ENCODE data around the gene PCARE. TPM values are rescaled to one million over a fixed set of nuclear protein-coding genes. Genes with fewer than 3 reads are reported as not detected.

The PCARE gene
- total and polyA plus RNA-seq, 7 donors: 0.02 to 1.0 (median 0.39) TPM

DNA sequence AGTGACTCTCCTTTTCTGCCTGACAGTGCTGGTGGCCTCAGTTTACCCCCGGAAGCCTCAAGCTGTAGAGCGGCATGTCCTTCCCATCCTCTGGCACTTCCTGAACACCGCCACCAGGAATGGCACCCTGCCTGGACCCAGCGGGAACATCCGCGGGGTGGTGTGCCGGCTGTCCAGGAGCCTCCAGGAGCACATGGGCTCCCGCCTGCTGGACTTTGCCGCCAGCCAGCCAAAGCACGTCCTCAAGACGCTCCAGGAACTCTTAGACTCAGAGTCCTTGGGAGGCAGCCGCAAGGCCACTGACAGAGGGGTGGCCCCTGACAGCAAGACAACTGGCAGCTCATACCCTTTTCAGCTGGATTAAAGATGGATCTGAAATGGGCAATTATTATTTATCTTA, 22.6 kb downstream of the PCARE start:
- H3K36me3 ChIP-seq (ENCODE audit: insufficient read depth in 1 of 2, low read depth in 1 of 2): peaks cover 0 to 13% of the 10 kb centered on the region in 2 donors
- no peaks in the 10 kb centered on the region for H3K9me3 ChIP-seq
- TF ChIP-seq CTCF (IDR thresholded peaks at IDR 0.05): no peak
- no peaks in the 10 kb centered on the region for H3K27me3 ChIP-seq (ENCODE audit: insufficient read depth in 3 of 3, low read length in 2 of 3)
- ATAC-seq (peak in 3 of 4 donors; percentile 6 to 19 (median 11)), DNase-seq (no peak)
- intact Hi-C loops (cut with DNase I): no loop called here
- 90 to 92% (median 90%) methylated on average over 12 of the region's 12 CpGs for WGBS, 3 donors
- no peak overlapping the region for H3K27ac ChIP-seq
- no peaks in the 10 kb centered on the region for H3K4me1 ChIP-seq
- H3K4me3 ChIP-seq: no peak overlapping the region

GRCh38 chr2:29050591-29050990, 23.7 kb downstream of the PCARE start:
- no peaks in the 10 kb centered on the region for H3K9me3 ChIP-seq
- no peaks in the 10 kb centered on the region for H3K4me1 ChIP-seq
- ATAC-seq: no peak
- no peak for TF ChIP-seq CTCF (IDR thresholded peaks at IDR 0.05)
- H3K27me3 ChIP-seq (ENCODE audit: insufficient read depth in 3 of 3, low read length in 2 of 3): no peaks in the 10 kb centered on the region
- H3K27ac ChIP-seq: no peak overlapping the region
- no peak for DNase-seq
- no peak overlapping the region for H3K4me3 ChIP-seq
- H3K36me3 ChIP-seq (ENCODE audit: insufficient read depth in 1 of 2, low read depth in 1 of 2): peaks cover 0 to 25% of the 10 kb centered on the region in 2 donors
- intact Hi-C loops (cut with DNase I): no loop called here
- 74 to 82% (median 81%) methylated on average over 8 of the region's 8 CpGs for WGBS, 3 donors

DNA sequence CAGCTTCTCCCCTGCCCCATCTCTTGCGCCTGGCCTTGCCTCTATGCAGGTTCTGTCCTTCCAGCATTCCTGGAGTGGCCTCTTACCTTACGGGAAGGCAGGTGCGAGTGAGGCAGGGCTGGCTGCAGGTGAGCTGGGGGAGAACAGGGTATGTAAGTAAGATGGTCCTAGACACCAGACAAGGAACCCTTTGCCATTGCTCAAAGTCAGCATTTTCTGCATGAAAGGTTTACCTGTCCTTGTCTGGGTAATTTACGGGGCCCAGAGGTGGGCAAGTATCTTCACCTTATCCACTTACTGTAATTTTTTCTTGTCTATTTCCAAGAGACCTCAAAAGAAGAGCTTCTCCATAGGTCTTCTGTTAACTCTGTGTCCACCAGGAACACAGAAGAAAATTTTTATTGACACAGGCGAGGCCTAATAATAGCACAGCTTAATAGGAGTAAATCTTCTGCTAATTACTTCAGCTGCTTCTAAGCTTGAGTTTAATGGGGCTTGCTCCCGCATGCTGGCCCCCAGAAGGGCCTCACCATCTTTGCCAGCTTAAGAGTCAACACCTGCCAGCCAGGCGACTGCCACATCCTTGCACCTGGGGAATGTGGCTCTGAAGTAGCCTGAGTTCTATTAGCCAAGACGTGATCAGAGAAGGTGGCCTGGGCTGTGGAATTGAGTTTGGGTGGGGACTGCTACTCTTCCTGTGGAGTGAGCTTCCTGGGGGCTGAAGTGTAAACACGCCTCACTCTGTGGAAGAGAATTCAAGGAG, 27.1 kb downstream of the PCARE start:
- H3K9me3 ChIP-seq: no peaks in the 10 kb centered on the region
- H3K4me3 ChIP-seq: no peak overlapping the region
- ATAC-seq: no peak
- H3K36me3 ChIP-seq (ENCODE audit: insufficient read depth in 1 of 2, low read depth in 1 of 2): peaks cover 0 to 22% of the 10 kb centered on the region in 2 donors
- no peak overlapping the region for H3K27ac ChIP-seq
- DNase-seq: no peak
- H3K4me1 ChIP-seq: no peaks in the 10 kb centered on the region
- intact Hi-C loops (cut with DNase I): no loop called here
- H3K27me3 ChIP-seq (ENCODE audit: insufficient read depth in 3 of 3, low read length in 2 of 3): no peaks in the 10 kb centered on the region
- WGBS, 3 donors: 92 to 96% (median 94%) methylated on average over 9 of the region's 9 CpGs
- TF ChIP-seq CTCF (IDR thresholded peaks at IDR 0.05): no peak

GRCh38 chr2:29046321-29046720, 28.0 kb downstream of the PCARE start:
- intact Hi-C loops (cut with DNase I): no loop called here
- Histone ChIP-seq H3K27ac (no peak overlapping the region), H3K4me1 (no peaks in the 10 kb centered on the region), H3K27me3 (ENCODE audit: insufficient read depth in 3 of 3, low read length in 2 of 3) (no peaks in the 10 kb centered on the region), H3K9me3 (no peaks in the 10 kb centered on the region), H3K36me3 (ENCODE audit: insufficient read depth in 1 of 2, low read depth in 1 of 2) (peaks cover 0 to 16% of the 10 kb centered on the region in 2 donors), H3K4me3 (no peak overlapping the region)
- TF ChIP-seq CTCF (IDR thresholded peaks at IDR 0.05): no peak
- DNase-seq: no peak
- ATAC-seq: no peak
- WGBS, 3 donors: 81 to 91% (median 90%) methylated on average over 2 of the region's 2 CpGs

- intact Hi-C loops (cut with DNase I): no loop called here
- peak in 1 of 4 donors; percentile 7 for ATAC-seq
- Histone ChIP-seq H3K36me3 (ENCODE audit: insufficient read depth in 1 of 2, low read depth in 1 of 2) (peaks cover 0 to 16% of the 10 kb centered on the region in 2 donors), H3K27ac (no peak overlapping the region), H3K4me1 (no peaks in the 10 kb centered on the region), H3K4me3 (no peak overlapping the region), H3K9me3 (no peaks in the 10 kb centered on the region), H3K27me3 (ENCODE audit: insufficient read depth in 3 of 3, low read length in 2 of 3) (no peaks in the 10 kb centered on the region)
- no peak for DNase-seq
- TF ChIP-seq CTCF (IDR thresholded peaks at IDR 0.05): no peak
- WGBS, 3 donors: 86 to 96% (median 95%) methylated on average over 4 of the region's 4 CpGs
Measured at GRCh38 chr2:29044459-29044858, 29.9 kb downstream of the PCARE start.
